HEK293 (cell line): ENCODE results near the gene RTL9.
A peak's percentile ranks its signal among the peaks of the same experiment; 100 is the strongest.

Experiments
- KLF16 ChIP-seq: fragments of 450-650 bp; formaldehyde crosslinking; IDR thresholded peaks from 2 replicates; pipeline ENCODE4 v1.5.1; 2017; ENCODE audit warnings: missing biosample characterization, missing genetic modification characterization
- MZF1 ChIP-seq: fragments of 450-650 bp; formaldehyde crosslinking; IDR thresholded peaks from 2 replicates; pipeline ENCODE4 v1.5.1; 2017; ENCODE audit warnings: missing biosample characterization, missing genetic modification characterization, borderline replicate concordance
- PRDM2 ChIP-seq: fragments of 450-650 bp; formaldehyde crosslinking; IDR thresholded peaks from 2 replicates; pipeline ENCODE4 v1.5.1; 2016; ENCODE audit warnings: missing biosample characterization, missing genetic modification characterization, borderline replicate concordance
- SP7 ChIP-seq: fragments of 450-650 bp; formaldehyde crosslinking; IDR thresholded peaks from 2 replicates; pipeline ENCODE4 v1.5.1; 2016; ENCODE audit warnings: missing biosample characterization, missing genetic modification characterization
- TCF7L2 ChIP-seq: IDR thresholded peaks from 2 replicates; pipeline ENCODE4 v1.6.1; 2011; ENCODE audit warnings: low read depth, mild to moderate bottlenecking, inconsistent platforms, low read length, moderate library complexity, borderline replicate concordance
- WT1 ChIP-seq: fragments of 450-650 bp; formaldehyde crosslinking; IDR thresholded peaks from 2 replicates; pipeline ENCODE4 v1.5.1; 2016; ENCODE audit warnings: missing biosample characterization, missing genetic modification characterization
- ZBTB7A ChIP-seq: fragments of 450-650 bp; formaldehyde crosslinking; IDR thresholded peaks from 2 replicates; pipeline ENCODE4 v1.5.1; 2016; ENCODE audit warnings: low read depth, missing biosample characterization, missing genetic modification characterization
- ZBTB8A ChIP-seq: fragments of 450-650 bp; formaldehyde crosslinking; IDR thresholded peaks from 2 replicates; pipeline ENCODE4 v1.5.1; 2016; ENCODE audit warnings: missing biosample characterization, missing genetic modification characterization
- ZNF174 ChIP-seq: fragments of 450-650 bp; formaldehyde crosslinking; IDR thresholded peaks from 2 replicates; pipeline ENCODE4 v1.5.0; 2017; ENCODE audit warnings: missing biosample characterization, mild to moderate bottlenecking, missing genetic modification characterization
- ZNF184 ChIP-seq: fragments of 450-650 bp; IDR thresholded peaks from 2 replicates; pipeline ENCODE4 v1.5.1; 2018; ENCODE audit warnings: missing biosample characterization, mild to moderate bottlenecking, missing genetic modification characterization
- ZNF2 ChIP-seq: fragments of 450-650 bp; formaldehyde crosslinking; IDR thresholded peaks from 2 replicates; pipeline ENCODE4 v1.5.1; 2016; ENCODE audit warnings: missing biosample characterization, missing genetic modification characterization
- ZNF266 ChIP-seq: fragments of 450-650 bp; formaldehyde crosslinking; IDR thresholded peaks from 2 replicates; pipeline ENCODE4 v1.5.1; 2016; ENCODE audit warnings: missing biosample characterization, missing genetic modification characterization, low read depth
- ZNF311 ChIP-seq: fragments of 450-650 bp; formaldehyde crosslinking; IDR thresholded peaks from 2 replicates; pipeline ENCODE4 v1.5.1; 2017; ENCODE audit warnings: missing biosample characterization, missing genetic modification characterization, borderline replicate concordance
- ZNF341 ChIP-seq: fragments of 450-650 bp; formaldehyde crosslinking; IDR thresholded peaks from 2 replicates; pipeline ENCODE4; 2016; ENCODE audit warnings: low read depth, missing biosample characterization, missing genetic modification characterization
- ZNF362 ChIP-seq: fragments of 450-650 bp; formaldehyde crosslinking; IDR thresholded peaks from 2 replicates; pipeline ENCODE4 v1.5.1; 2016; ENCODE audit warnings: missing biosample characterization, missing genetic modification characterization
- ZNF366 ChIP-seq: fragments of 450-650 bp; formaldehyde crosslinking; conservative IDR thresholded peaks from 2 replicates; pipeline ENCODE4 v1.5.1; 2016; ENCODE audit warnings: missing biosample characterization, missing genetic modification characterization
- ZNF404 ChIP-seq: fragments of 450-650 bp; formaldehyde crosslinking; IDR thresholded peaks from 2 replicates; pipeline ENCODE4 v1.5.1; 2017; ENCODE audit warnings: missing biosample characterization, missing genetic modification characterization
- ZNF501 ChIP-seq: fragments of 450-650 bp; formaldehyde crosslinking; IDR thresholded peaks from 2 replicates; pipeline ENCODE4 v1.5.1; 2016; ENCODE audit warnings: missing biosample characterization, missing genetic modification characterization
- ZNF529 ChIP-seq: fragments of 450-650 bp; formaldehyde crosslinking; IDR thresholded peaks from 2 replicates; pipeline ENCODE4 v1.5.1; 2017; ENCODE audit warnings: missing genetic modification characterization, missing biosample characterization; ENCODE audit not compliant: insufficient replicate concordance
- ZNF560 ChIP-seq: fragments of 450-650 bp; formaldehyde crosslinking; IDR thresholded peaks from 2 replicates; pipeline ENCODE4 v1.5.1; 2017; ENCODE audit warnings: missing biosample characterization, missing genetic modification characterization, borderline replicate concordance
- ZNF621 ChIP-seq: fragments of 450-650 bp; formaldehyde crosslinking; IDR thresholded peaks from 2 replicates; pipeline ENCODE4 v1.5.1; 2017; ENCODE audit warnings: missing biosample characterization, missing genetic modification characterization
- ZNF629 ChIP-seq: fragments of 450-650 bp; formaldehyde crosslinking; IDR thresholded peaks from 2 replicates; pipeline ENCODE4 v1.5.1; 2017; ENCODE audit warnings: missing biosample characterization, missing genetic modification characterization
- ZNF747 ChIP-seq: fragments of 450-650 bp; formaldehyde crosslinking; IDR thresholded peaks from 2 replicates; pipeline ENCODE4 v1.5.1; 2016; ENCODE audit warnings: missing biosample characterization, missing genetic modification characterization
- ZNF785 ChIP-seq: fragments of 450-650 bp; formaldehyde crosslinking; IDR thresholded peaks from 2 replicates; pipeline ENCODE4 v1.5.1; 2016; ENCODE audit warnings: missing biosample characterization, missing genetic modification characterization
- ZNF792 ChIP-seq: fragments of 450-650 bp; formaldehyde crosslinking; IDR thresholded peaks from 2 replicates; pipeline ENCODE4 v1.5.1; 2016; ENCODE audit warnings: missing biosample characterization, missing genetic modification characterization
- ZNF830 ChIP-seq: fragments of 450-650 bp; IDR thresholded peaks from 2 replicates; pipeline ENCODE4 v1.5.0; 2018; ENCODE audit warnings: missing biosample characterization, missing genetic modification characterization, low read depth, mild to moderate bottlenecking, moderate library complexity
- TF ChIP-seq, protein P1 (sequence below): fragments of 450-650 bp; formaldehyde crosslinking; IDR thresholded peaks from 2 replicates; pipeline ENCODE4 v1.5.1; 2016; ENCODE audit warnings: missing biosample characterization, missing genetic modification characterization
- TF ChIP-seq, protein P2 (sequence below): fragments of 450-650 bp; formaldehyde crosslinking; IDR thresholded peaks from 2 replicates; pipeline ENCODE4 v1.5.1; 2017; ENCODE audit warnings: missing biosample characterization, missing genetic modification characterization
- TF ChIP-seq, protein P3 (sequence below): fragments of 450-650 bp; formaldehyde crosslinking; IDR thresholded peaks from 2 replicates; pipeline ENCODE4 v1.5.1; 2016; ENCODE audit warnings: missing biosample characterization, missing genetic modification characterization

Gene RTL9

GRCh38 chrX:110322603-110323002, 36.0 kb upstream of the RTL9 start (continued):
- no peak for TF ChIP-seq KLF16 (tag by site-specific recombination)
- TF ChIP-seq, protein P1, sequence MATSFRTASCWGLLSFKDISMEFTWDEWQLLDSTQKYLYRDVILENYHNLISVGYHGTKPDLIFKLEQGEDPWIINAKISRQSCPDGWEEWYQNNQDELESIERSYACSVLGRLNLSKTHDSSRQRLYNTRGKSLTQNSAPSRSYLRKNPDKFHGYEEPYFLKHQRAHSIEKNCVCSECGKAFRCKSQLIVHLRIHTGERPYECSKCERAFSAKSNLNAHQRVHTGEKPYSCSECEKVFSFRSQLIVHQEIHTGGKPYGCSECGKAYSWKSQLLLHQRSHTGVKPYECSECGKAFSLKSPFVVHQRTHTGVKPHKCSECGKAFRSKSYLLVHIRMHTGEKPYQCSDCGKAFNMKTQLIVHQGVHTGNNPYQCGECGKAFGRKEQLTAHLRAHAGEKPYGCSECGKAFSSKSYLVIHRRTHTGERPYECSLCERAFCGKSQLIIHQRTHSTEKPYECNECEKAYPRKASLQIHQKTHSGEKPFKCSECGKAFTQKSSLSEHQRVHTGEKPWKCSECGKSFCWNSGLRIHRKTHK (tag by site-specific recombination) = no peak
- TF ChIP-seq ZNF747 (tag by site-specific recombination) = no peak
- no peak for TF ChIP-seq ZNF792 (tag by site-specific recombination)
- no peak for TF ChIP-seq ZBTB7A
- TF ChIP-seq ZNF629 = peak; percentile 50
- TF ChIP-seq ZNF785 (tag by site-specific recombination) = no peak
- TF ChIP-seq PRDM2 (tag by site-specific recombination) = no peak
- no peak for TF ChIP-seq ZNF362 (tag by site-specific recombination)
- TF ChIP-seq ZNF2 (tag by site-specific recombination) = no peak
- TF ChIP-seq ZNF529 (tag by site-specific recombination) = no peak
- TF ChIP-seq, protein P2, sequence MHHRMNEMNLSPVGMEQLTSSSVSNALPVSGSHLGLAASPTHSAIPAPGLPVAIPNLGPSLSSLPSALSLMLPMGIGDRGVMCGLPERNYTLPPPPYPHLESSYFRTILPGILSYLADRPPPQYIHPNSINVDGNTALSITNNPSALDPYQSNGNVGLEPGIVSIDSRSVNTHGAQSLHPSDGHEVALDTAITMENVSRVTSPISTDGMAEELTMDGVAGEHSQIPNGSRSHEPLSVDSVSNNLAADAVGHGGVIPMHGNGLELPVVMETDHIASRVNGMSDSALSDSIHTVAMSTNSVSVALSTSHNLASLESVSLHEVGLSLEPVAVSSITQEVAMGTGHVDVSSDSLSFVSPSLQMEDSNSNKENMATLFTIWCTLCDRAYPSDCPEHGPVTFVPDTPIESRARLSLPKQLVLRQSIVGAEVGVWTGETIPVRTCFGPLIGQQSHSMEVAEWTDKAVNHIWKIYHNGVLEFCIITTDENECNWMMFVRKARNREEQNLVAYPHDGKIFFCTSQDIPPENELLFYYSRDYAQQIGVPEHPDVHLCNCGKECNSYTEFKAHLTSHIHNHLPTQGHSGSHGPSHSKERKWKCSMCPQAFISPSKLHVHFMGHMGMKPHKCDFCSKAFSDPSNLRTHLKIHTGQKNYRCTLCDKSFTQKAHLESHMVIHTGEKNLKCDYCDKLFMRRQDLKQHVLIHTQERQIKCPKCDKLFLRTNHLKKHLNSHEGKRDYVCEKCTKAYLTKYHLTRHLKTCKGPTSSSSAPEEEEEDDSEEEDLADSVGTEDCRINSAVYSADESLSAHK = no peak
- no peak for TF ChIP-seq ZNF184 (tag by site-specific recombination)
- no peak for TF ChIP-seq ZNF404
- peak; percentile 70; the same call in 1 of the 2 replicates for TF ChIP-seq MZF1 (tag by site-specific recombination)
- TF ChIP-seq ZNF266 (tag by site-specific recombination) = no peak
- TF ChIP-seq ZNF341 = no peak
- no peak for TF ChIP-seq ZNF174 (tag by site-specific recombination)
- TF ChIP-seq ZNF560 = no peak
- TF ChIP-seq TCF7L2 = no peak
- no peak for TF ChIP-seq ZNF311 (tag by site-specific recombination)
- TF ChIP-seq ZNF621 (tag by site-specific recombination) = no peak
- TF ChIP-seq ZNF366 (tag by site-specific recombination) = no peak; the same call in 1 of the 2 replicates
- TF ChIP-seq ZNF501 (tag by site-specific recombination) = no peak
- no peak for TF ChIP-seq ZBTB8A (tag by site-specific recombination)
- TF ChIP-seq WT1 = no peak
- TF ChIP-seq, protein P3, sequence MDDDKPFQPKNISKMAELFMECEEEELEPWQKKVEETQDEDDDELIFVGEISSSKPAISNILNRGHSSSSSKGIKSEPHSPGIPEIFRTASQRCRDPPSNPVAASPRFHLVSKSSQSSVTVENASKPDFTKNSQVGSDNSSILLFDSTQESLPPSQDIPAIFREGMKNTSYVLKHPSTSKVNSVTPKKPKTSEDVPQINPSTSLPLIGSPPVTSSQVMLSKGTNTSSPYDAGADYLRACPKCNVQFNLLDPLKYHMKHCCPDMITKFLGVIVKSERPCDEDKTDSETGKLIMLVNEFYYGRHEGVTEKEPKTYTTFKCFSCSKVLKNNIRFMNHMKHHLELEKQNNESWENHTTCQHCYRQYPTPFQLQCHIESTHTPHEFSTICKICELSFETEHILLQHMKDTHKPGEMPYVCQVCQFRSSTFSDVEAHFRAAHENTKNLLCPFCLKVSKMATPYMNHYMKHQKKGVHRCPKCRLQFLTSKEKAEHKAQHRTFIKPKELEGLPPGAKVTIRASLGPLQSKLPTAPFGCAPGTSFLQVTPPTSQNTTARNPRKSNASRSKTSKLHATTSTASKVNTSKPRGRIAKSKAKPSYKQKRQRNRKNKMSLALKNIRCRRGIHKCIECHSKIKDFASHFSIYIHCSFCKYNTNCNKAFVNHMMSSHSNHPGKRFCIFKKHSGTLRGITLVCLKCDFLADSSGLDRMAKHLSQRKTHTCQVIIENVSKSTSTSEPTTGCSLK (tag by site-specific recombination) = no peak
- TF ChIP-seq ZNF830 (tag by site-specific recombination) = no peak
- 0 out of 2 replicates have a peak, but pooled peaks have one; percentile 31 for TF ChIP-seq SP7
